ENCODE measurements around the gene VAPA.
"Not testable (repeated sequence)": the region's sequence is repeated elsewhere in the genome, so short reads cannot be mapped to it uniquely, and the experiment has no call there.

The VAPA gene

DNA sequence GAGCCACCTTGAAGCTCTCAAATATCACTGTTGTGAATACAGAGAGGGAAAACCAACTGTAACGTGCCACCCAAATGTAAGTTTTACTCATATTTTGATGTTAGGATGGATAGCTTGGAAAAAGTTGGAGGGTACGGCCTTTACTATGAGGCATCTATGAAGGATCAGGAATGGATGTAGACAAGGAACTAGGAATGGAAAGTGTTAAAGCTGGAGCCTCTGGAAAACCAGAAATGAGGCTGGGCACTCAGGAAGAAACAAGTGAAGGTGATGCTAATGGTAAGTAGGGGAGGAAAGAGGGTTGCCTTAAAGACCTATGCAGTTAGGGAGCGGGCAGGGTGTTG lies 27.8 kb upstream of the VAPA start:
- no peak for DNase-seq

DNA sequence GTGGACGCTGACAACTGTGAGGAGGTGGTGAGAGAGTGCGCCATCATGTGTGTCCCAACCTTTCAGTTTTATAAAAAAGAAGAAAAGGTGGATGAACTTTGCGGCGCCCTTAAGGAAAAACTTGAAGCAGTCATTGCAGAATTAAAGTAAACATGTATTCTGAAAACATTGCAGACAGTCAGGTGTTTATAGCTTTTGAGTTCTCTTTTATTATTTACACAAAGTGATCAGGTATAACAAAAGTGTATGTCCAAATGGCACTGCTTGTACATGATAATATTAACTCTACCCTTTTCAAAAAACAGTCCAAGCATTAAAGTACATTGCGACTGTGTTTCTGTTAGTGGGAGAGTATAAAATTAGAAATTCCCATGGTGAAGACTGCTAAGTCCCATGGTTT lies 25.8 kb upstream of the VAPA start:
- DNase-seq = no peak

DNA sequence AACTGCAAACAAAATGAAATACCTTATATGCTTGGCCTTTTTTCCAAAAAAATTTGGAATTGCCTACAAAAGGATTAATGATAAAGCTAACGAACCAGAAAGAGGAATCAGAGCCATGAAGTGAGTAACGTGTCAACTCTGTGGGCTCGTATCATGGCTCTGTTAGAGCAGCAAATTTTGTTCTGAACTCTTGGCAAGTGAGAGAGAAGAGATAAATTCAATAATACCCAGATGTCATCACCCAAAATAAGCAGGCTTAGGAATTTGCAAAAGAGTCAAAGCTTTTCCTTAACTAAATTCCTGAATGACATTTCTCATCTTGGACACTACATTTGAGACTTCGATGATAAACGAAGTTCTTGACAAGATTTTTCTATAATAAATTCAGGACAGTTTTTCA lies 23.6 kb upstream of the VAPA start:
- DNase-seq = no peak

DNA sequence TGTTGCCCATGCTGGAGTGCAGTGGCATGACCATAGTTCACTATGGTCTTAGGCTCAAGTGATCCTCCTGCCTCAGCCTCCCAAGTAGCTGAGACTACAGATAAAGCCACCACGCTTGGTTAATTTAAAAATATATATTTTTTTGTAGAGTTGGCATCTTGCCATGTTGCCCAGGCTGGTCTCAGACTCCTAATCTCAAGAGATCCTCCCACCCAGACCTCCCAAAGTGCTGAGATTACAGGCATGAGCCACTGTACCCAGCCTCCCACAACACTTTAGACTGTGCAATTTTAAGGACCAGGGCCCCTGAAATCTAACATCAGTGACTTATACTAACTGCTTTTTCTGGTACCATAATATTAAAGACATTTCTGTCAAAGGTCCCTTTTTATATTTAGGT lies 22.9 kb upstream of the VAPA start:
- DNase-seq = no peak

DNA sequence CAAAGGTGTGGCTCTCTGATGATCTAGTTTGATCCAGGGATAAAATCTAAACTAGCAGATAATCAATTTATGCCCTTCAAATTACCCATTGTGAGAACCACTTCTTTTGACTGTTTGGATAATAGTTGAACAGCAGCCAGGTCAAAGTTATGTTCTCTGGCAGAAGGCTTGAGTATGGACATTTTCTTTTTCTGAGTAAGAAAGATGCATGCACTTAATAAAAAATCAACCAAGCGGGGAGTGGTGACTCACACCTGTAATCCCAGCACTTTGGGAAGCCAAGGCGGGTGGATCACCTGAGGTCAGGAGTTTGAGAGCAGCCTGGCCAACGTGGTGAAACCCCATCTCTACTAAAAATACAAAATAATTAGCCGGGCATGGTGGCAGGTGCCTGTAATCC lies 22.3 kb upstream of the VAPA start:
- not testable (repeated sequence) for DNase-seq

DNA sequence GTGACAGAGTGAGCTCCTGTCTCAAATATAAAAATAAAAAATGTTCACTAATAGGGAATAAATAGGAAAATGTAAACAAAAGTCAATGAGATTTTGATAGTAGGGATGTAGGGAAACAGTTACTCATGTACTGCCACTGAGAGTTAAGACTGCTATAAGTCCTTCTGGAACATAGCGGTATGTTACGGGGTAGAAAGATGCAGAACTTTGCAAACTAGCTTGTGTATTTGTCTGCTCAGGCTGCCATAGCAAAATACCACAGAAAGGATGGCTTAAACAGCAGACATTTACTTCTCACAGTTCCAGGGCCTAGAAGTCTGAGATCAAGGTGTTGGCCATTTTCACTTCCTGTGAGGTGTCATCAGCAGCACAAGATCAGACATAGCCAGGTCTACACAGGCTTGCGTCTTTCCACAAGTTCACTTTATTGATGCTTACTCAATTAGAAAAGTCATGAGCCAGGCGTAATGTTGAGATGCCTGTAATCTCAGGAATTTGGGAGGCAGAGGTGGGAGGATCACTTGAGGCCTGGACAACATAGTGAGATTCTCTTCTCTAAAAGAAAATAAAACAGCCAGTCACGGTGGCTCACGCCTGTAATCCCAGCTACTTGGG lies 19.3 kb upstream of the VAPA start:
- DNase-seq = peak in 1 of 5 donors; percentile 47

DNA sequence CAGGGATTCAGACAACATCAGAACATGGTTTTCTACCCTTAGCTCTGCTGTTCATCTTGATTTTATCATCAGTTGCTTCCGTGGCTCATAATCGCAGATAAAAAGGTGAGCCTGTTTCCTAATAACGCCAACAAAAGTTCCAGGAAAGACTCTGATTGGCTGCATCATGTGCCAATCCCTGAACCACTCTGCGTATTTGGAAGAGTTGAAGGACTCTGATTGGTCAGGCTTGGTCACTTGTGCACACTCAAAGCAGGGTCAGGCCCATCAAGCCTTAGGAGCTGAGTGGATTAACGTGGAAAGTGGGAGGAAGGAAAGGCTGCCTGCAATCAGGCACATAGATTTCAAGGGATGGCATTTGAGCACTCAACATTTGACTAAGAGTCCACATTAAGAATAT lies 16.7 kb upstream of the VAPA start:
- DNase-seq = no peak

DNA sequence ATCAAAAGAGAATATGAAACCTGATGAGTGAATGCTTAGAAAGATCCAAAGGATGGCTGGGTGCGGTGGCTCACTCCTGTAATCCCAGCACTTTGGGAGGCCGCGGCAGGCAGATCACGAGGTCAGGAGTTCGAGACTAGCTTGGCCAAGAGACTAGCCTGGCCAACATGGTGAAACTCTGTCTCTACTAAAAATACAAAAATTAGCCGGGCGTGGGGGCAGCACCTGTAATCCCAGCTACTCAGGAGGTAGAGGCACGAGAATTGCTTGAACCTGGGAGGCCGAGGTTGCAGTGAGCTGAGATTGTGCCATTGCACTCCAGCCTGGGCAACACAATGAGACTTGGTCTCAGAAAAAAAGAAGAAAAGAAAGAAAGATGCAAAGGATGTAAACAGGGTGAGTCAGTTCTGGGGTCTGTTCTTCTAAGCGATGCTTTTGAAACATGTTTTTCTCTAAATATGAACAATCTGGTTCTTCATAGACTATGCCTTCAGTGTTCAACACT lies 16.0 kb upstream of the VAPA start:
- not testable (repeated sequence) for DNase-seq

DNA sequence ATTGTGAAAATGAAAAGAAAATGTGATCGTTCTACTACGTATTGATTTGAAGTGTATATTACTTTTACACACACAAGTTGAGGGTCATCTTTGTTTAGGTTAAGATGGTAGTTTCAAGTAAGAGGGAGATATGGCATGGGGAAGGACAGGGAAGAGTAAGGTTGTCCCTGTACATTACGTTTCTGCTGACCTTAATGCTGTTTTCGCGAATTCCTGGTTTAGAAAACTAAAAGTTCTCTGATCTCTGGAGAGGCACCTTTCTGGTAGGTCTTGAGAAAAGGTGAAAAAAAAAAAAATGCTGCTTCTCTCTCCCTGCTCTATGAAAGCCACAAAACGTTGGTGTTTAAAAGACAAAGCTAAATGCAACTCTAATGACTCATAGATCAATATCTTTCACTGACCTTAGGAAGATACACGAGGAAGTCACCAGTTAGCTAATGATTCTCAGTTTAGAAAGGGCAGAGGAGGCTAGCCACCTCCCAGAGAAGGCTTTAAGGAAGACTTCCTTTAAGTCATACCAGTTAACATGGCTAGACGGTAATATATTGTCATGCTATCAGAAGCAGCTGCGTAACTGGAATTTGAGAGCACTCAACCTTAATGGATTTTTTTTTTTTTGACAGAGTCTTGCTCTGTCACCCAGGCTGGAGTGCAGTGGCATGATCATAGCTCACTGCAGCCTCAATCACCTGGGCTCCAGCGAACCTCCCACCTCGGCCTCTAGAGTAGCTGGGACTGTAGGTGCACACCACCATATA lies 14.8 kb upstream of the VAPA start:
- peak in 1 of 5 donors; percentile 27 for DNase-seq

DNA sequence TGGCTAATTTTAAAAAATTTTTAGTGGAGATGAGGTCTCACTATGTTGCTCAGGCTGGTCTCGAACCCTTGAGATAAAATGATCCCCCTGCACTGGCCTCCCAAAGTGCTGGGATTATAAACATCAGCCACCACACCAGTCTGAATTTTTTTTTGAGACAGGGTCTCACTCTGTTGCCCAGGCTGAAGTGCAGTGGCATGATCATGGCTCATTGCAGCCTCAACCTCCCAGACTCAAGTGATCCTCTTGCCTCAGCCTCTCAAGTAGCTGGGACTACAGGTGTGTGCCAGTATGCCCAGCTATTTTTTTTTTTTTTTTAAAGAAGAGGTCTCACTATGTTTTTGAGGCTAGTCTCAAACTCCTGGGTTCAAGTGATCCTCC lies 14.3 kb upstream of the VAPA start:
- not testable (repeated sequence) for DNase-seq

DNA sequence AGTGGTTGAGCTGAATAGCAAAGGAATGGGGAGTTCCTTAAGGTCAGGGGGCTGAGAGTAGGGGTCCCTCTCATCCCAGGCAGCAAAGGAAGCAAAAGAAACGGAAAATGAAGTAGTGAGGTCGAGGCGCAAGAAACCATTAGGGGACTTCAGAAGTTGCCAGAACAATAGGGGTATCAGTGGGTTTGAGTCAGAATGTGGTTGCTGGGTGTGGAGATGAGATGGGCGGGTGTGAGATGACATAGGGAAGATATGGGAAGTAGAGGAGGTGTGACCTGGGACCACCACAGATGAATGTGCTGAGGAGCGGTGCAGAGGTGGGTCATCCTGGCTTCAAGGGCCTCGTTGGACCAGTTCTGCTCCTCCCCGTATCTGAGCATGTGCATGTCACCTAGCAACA lies 13.1 kb upstream of the VAPA start:
- no peak for DNase-seq

DNA sequence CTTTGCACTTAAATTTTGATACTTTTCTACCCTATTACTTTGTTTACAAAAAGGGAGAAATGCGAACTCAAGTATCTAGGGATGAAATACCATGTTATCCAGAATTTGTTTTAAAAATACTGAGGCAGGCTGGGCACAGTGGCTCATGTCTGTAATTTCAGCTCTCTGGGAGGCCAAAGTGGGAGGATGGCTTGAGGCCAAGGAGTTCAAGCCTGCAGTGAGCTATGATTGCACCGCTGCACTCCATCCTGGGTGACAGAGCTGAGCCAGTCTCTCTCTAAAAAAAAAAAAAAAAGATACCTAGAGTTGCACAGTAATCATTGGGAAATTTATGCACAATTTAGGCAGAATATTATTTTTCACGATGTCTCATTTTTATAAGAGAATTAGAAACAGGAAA lies 12.4 kb upstream of the VAPA start:
- no peak for DNase-seq

DNA sequence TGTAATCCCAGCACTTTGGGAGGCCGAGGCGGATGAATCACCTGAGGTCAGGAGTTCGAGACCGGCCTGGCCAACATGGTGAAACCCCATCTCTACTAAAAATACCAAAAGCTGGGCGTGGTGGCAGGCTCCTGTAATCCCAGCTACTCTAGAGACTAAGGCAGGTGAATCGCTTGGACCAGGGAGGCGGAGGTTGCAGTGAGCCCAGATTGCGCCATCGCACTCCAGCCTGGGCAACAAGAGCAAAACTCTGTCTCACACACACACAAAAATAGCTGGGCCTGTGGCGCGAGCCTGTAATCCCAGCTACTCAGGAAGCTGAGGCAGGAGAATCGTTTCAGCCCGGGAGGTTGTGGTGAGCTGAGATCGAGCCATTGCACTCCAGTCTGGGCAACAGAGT lies 11.6 kb upstream of the VAPA start:
- DNase-seq = not testable (repeated sequence)

DNA sequence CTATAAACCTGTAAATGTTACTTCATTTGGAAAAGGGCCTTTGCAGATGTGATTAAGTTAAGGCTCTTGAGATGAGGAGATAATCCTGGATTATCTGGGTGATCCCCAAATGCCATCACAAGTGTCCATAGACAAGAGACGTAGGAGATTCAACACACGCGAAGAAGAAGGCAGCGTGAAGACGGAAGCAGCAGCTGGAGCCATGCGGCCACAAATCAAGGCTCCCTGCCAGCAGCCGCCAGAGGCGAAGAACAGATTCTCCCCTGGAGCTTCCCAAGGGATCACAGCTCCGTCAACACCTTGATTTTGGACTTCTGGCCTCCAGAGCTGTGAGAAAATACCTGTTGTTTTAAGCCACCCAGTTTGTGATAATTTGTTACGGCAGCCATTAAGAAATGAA lies 11.0 kb upstream of the VAPA start:
- no peak for DNase-seq

DNA sequence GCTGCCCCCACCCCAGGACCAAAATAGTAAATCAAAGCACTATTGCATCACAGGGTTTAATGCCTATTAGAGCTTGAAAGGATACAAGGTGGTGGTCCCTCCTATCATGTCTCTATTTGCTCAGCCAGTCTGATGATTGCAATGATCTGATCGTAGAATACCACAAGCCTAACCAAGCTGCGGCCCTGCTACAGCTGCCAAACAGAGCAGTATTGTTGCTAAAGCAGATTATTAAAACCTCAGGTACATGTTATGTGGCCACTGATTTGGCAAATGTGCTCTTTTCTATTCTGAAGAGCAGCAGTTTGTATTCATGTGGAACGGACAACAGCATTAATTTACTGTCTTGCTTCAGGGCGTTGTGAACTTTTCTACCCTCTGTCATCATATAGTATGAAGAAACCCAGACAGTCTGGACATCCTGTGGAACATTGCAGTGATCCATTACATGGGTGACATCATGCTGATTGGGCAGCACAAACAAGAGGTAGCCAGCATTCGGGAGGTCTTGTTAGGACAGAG lies 8.4 kb upstream of the VAPA start:
- DNase-seq = no peak

DNA sequence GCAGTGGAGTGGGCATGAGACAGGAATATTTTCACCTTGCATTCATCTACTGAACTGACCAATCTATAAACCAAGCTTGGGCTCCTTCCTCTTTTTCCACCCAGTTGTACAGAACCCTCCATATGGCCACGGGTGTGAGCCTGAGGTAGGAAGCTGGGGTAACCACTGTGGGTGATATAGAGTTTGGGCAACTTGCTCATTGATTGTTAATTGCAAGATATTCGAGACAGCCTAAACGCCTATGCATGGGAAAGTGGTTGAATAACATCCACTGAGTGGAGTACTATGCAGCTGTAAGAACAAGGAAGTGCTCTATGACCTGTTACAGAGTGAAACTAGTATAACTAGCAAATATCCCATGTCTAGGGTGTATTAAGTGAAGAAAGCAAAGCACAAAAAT lies 7.3 kb upstream of the VAPA start:
- no peak for DNase-seq

DNA sequence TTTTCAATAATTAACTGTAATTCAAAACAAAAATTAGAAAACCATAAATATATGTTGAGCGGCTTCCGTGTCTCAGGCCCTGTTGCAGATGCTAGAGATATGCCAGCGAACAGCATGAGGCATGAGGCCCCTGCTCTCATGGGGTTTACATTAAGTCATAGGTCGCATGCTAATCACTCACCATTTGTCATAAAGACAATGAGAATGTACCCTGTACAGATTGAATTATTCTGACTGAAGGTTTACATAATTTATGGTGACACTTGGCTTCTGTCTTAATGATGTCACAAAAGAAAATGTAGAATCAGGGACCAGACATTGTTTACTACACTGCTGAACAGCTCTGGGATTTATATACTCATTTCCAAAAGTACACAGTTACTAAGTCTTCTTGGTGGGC lies 5.9 kb upstream of the VAPA start:
- DNase-seq = no peak

DNA sequence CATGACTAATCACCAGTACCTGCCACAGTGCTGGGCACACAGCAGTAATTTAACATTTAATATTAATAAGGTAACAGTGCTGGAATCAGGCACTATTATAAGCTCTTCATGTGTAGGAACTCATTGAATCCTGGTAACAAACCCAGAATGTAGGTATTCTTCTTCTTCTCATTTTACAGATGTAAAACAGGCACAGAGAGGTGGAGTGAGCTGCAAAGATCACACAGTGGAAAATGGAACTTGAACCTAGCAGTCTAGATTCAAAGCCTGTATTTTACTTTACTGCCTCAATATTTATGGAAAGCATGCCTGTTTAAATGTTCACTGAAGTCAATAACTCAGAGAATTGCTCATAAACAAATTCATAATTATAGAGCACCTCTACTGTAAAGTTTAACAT lies 3.7 kb upstream of the VAPA start:
- DNase-seq = no peak

DNA sequence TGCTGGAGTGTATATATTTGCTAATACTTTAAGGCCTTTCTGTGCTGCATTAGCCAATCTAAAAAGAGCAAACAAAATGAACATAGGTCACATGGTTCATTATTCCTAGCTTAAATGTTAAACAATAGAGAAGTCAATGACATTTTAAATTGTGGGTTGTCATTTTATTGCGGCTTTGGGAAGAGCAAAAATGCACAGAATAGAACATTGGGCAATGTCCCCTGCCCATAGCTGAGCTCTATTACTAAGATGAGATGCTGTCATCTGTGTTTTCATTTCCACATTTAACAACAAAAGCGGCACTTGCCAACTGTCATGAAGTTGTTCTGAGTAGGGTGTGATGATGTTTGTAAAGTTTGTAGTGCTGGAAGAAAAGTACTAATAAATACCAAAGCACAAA lies 3.2 kb upstream of the VAPA start:
- DNase-seq = no peak

DNA sequence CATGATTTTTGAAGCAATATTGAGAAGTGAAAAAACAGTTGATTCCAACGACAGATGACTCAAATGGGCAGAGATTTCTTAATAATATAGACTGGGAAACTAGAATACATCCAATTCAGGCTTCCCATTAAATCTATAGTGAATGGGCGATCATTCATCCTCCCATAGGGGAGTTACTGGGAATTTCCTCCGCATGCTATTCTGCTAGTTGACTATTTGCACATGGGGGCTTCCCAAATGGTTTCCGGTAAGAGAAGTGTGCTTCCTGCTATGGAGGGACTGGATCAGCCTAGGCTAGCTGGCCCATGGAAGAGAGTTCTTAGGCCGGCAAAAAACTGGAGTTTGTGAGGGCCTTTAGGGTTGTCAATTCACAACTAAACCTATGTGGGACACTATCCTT lies 2.6 kb upstream of the VAPA start:
- DNase-seq = no peak

DNA sequence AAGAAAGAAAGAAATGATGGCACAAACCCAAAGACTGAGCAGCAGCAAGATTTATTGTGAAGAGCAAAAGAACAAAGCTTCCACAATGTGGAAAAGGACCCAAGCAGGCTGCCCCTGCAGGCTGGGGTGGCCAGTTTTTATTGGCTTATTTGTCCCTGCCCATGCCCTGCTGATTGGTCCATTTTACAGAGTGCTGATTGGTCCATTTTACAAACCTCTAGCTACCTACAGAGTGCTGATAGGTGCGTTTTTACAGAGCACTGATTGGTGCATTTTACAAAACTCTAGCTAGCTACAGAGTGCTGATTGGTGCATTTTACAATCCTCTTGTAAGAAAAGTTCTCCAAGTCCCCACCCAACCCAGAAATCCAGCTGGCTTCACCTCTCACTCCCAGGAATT lies 1.5 kb upstream of the VAPA start:
- not testable (repeated sequence) for DNase-seq

DNA sequence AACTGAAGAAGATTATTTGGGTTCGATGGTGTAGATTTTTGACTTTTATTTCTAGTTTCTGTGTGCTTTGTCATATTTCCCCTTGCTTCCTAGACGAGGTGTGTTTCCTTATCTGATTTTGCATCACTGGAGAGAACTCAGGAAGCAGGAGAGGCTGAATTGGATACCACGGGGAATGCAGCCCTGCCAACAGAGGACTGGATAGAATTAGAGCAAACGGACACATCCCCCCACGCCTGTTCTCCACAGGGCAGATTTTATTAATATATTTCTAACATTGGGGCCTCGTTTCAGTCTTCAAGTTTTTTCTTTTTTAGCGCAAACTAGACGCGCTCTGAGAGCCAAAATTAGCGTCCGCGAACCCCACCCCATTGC lies 678 bp upstream of the VAPA start:
- no peak for DNase-seq

DNA sequence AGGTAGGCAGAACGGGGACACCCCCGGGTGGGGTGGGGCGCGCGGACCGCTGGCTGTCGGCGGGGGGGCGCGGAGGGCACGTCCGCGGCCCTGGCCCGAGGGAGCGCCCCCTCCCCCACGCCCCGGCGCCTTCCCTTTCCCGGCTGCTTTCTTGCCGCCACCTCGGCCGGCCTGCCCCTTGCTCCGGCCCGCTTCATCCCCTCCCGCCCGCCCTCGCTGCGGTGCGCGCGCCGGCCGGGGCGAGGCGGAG lies 443 bp downstream of the VAPA start:
- no peak for DNase-seq

DNA sequence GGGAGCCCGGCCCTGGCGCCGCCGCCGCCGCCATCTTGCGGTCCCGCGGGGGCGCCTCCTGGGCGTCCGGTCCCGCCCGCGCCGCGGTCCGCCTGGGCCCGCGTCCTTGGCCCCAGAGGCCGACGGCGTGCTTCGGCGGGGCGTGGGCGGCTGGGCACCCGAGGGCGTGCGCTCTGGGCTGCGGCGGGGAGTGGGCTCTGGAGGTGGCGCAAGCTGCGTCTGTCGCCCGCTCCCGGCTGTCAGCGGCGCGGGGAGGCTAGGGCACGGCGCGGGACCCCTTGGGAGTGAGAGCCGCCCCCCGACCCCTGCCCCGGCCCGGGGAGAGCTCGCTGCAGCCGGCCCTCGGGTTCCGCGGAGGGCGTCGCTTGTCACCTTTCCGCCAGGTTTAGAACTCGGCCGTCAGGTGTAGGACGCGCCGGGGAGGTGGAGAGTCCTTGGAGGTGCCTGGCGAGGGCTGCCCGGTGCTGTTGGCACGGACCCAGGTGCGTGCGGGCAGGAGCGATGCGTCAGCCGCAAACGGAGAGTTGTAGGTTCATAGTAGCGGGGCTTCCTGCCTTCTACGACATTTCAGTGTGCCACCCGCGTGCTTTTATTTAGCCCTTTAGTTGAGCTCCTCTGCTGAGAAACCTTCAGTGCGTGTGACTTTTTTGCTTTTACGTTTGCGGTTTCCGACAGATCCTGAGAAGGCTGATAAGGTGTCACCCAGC lies 921 bp downstream of the VAPA start:
- peak; percentile 59 to 81 (median 71) for DNase-seq
